Ishikawa (cell line): ENCODE results near the gene PDYN.

ENCODE experiments used
- EP300 ChIP-seq: IDR thresholded peaks from 2 replicates; pipeline ENCODE4 v1.6.1; 2012; ENCODE audit warnings: borderline replicate concordance
- MAX ChIP-seq: IDR thresholded peaks from 2 replicates; pipeline ENCODE4 v1.6.1; 2012
- TAF1 ChIP-seq: IDR thresholded peaks from 2 replicates; pipeline ENCODE4 v1.6.1; 2012; ENCODE audit warnings: low read depth, mild to moderate bottlenecking
- TCF12 ChIP-seq: IDR thresholded peaks from 2 replicates; pipeline ENCODE4 v1.6.1; 2012; ENCODE audit warnings: low read depth
- TF ChIP-seq, protein P1 (sequence below): IDR thresholded peaks from 2 replicates; pipeline ENCODE4 v1.6.1; 2012; ENCODE audit warnings: low read depth, mild to moderate bottlenecking

DNA sequence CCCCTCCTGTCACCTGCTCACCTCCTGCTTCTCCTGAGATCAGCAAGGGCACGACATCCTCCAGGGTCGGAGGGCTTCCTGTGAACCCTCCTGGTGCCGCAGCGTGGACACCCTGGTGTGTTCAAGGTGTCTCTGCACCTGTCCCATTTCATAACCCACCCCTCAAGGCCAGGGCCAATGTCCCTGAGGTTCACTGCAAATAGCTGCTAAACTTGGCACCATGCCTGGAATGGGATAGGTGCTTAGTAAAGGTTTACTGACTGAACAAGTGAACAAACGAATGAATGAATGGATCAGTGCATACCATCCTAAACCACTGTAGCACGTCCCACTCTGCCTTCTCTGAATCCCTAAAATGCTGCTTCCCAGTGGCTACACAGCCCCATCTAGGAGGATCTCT lies 63.7 kb downstream of the PDYN start:
- TF ChIP-seq TAF1 (no peak), TCF12 (no peak), EP300 (no peak), MAX (no peak)
- TF ChIP-seq, protein P1, sequence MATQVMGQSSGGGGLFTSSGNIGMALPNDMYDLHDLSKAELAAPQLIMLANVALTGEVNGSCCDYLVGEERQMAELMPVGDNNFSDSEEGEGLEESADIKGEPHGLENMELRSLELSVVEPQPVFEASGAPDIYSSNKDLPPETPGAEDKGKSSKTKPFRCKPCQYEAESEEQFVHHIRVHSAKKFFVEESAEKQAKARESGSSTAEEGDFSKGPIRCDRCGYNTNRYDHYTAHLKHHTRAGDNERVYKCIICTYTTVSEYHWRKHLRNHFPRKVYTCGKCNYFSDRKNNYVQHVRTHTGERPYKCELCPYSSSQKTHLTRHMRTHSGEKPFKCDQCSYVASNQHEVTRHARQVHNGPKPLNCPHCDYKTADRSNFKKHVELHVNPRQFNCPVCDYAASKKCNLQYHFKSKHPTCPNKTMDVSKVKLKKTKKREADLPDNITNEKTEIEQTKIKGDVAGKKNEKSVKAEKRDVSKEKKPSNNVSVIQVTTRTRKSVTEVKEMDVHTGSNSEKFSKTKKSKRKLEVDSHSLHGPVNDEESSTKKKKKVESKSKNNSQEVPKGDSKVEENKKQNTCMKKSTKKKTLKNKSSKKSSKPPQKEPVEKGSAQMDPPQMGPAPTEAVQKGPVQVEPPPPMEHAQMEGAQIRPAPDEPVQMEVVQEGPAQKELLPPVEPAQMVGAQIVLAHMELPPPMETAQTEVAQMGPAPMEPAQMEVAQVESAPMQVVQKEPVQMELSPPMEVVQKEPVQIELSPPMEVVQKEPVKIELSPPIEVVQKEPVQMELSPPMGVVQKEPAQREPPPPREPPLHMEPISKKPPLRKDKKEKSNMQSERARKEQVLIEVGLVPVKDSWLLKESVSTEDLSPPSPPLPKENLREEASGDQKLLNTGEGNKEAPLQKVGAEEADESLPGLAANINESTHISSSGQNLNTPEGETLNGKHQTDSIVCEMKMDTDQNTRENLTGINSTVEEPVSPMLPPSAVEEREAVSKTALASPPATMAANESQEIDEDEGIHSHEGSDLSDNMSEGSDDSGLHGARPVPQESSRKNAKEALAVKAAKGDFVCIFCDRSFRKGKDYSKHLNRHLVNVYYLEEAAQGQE: no peak
